ENCODE measurements around the gene KIAA1671. TPM values are rescaled to one million over a fixed set of nuclear protein-coding genes. Genes with fewer than 3 reads are reported as not detected.

The KIAA1671 gene
- total RNA-seq, 1 donor from 2014 or later, result 12.8 TPM

DNA sequence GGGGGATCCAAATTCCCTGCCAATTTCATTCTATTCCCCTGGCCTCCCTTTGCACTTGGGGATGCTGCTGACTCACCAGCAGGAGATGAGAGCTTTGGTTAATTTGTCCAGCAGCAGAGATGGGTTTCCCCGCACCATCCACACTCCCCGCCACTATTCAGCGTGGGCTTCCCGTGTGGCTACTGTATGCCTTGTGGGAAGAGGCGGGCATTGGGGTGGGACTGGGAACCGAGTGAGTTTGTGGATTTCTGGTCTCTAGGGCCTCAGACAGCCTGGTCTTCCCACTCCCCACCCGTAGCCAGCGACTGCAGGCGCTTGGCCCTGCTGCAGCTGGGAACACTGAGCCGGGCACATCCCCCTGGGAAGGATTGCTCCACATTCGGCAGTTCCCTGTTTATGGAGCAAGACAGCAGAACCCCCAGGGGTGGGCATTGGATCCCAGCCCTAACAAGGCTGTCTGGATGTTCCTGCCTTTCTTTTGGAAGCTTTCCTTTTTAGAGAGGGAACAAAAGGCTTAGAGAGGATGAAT is 23.4 kb downstream of the KIAA1671 start:
- intact Hi-C loops (cut with DNase I), result no loop called here
- DNase-seq (ENCODE audit: missing footprints), result peak; percentile 85
- ATAC-seq, result peak; percentile 81

- no peak for DNase-seq (ENCODE audit: missing footprints)
- intact Hi-C loops (cut with DNase I), result no loop called here
- no peak for ATAC-seq
Measured at GRCh38 chr22:24976442-24977218, 24.1 kb downstream of the KIAA1671 start.

- DNase-seq (ENCODE audit: missing footprints) (peak; percentile 82), ATAC-seq (peak; percentile 84)
- intact Hi-C loops (cut with DNase I), result no loop called here
Measured at GRCh38 chr22:24977370-24978221, 25.1 kb downstream of the KIAA1671 start.

DNA sequence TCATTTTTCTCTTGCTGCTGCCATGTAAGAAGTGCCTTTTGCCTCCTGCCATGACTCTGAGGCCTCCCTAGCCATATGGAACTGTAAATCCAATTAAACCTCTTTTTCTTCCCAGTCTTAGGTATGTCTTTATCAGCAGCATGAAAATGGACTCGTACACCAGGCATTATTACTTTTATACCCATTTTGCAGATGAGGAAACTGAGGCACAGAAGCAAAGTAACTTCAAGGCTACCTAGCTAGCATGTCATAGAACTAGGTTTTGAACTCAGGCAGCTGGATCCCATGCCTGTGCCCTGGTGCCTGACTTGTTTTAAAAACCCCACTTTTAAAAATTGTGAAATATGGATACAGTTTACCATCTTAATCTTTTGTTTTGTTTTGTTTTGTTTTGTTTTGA is 25.8 kb downstream of the KIAA1671 start:
- no peak for DNase-seq (ENCODE audit: missing footprints)
- no peak for ATAC-seq
- intact Hi-C loops (cut with DNase I), result no loop called here

DNA sequence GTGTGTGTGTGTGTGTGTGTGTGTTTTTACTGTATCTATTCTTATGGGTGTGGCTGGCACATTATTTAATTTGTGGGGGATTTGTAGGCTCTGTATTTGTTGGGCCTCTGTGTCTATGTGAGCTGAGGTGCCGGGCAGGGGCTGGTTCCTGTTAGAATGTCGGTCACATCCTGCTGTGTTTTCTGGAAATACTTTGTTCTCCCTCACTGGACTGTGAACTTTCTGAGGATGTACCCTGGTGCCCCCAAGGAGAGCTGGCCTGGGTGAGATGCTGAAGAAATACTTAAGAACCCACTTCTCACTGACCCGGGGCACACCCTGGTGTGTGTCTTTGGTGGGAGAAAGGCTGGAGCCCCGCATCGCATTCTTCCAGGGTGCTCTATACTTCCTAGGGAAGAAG is 28.6 kb downstream of the KIAA1671 start:
- DNase-seq (ENCODE audit: missing footprints) (no peak), ATAC-seq (no peak)
- intact Hi-C loops (cut with DNase I), result no loop called here

- intact Hi-C loops (cut with DNase I), result no loop called here
- ATAC-seq, result no peak
- DNase-seq (ENCODE audit: missing footprints), result no peak
Measured at GRCh38 chr22:24981656-24982055, 29.1 kb downstream of the KIAA1671 start.

DNA sequence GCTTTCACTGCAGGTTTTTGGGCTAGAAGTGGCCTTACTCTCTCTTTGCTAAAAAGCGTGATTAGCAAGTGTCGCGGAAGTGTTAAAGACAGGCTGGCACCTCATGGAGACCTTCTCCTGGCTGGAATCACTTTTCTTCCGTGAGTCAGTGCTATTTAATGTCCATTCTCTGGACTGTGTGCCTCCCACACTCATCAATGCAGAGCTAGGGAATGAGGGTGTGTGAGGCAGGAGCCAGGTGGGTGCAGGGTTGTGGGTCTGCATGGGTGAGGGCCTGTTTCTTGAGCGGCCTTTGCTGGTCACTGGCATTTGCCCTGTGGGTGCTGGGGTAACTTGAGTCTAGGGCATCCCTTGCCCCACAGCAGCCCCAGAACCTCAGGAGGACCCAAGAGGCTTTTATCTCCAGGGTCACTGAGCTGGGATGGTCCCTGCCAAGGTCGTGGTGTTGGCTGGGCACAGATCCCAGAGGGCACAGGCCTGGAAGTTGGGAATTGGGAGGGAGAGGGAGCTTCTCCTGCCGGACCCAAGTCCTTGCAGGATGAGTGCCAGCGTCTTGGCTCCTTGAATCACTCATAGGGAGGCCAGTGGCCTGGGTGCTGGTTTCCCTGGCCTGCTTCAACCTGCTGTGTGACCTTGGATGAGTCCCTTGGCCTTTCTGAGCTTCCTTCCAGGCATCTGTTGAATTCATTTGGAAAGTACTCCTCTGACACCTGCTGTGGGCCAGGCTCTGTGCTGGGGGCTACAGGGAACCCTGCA is 30.0 kb downstream of the KIAA1671 start:
- intact Hi-C loops (cut with DNase I), result no loop called here
- DNase-seq (ENCODE audit: missing footprints) (no peak), ATAC-seq (no peak)

DNA sequence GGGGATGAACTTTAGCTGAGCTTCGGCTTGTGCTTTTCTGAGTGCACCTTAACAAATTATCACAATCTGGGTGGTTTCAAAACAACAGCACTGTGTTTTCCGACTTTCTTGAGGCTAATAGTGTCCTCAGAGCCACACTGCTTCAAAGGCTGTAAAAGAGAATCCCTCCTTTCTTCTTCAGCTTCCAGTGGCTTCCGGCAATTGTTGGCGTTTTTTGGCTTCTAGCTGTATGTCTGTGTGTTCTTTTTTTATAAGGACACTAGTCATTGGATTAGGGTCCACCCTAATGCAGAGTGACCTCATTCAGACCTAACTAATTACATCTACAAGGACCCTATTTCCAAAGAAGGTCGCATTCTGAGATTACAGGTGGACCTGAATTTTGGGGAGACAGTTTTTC is 30.6 kb downstream of the KIAA1671 start:
- ATAC-seq (no peak), DNase-seq (ENCODE audit: missing footprints) (no peak)
- intact Hi-C loops (cut with DNase I), result no loop called here

- ATAC-seq (no peak), DNase-seq (ENCODE audit: missing footprints) (no peak)
- intact Hi-C loops (cut with DNase I), result no loop called here
Measured at GRCh38 chr22:24984122-24984521, 31.6 kb downstream of the KIAA1671 start.

- DNase-seq (ENCODE audit: missing footprints) (no peak), ATAC-seq (peak; percentile 25)
- intact Hi-C loops (cut with DNase I), result loop anchor here (5.0 kb wide), 1 partner anchor 34 kb away; the partner anchor contains the start of gene KIAA1671
Measured at GRCh38 chr22:24985826-24986214, 33.3 kb downstream of the KIAA1671 start.

DNA sequence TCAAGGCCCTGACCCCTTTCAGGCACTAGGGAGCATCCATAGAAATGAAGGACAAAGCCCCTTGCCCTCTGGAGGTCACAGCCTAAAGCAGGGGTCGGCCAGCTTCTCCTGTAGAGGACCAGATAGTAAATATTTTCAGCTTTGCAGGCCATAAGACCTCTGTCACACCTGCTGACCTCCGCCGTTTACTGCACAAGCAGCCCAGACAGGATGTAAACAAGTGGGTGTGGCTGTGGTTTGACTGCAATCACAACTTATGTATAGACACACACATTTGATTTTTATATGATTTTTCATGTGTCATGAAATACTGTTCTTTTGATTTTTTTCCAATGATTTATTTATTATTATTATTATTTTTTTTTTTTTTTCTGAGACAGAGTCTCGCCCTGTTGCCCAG is 34.3 kb downstream of the KIAA1671 start:
- DNase-seq (ENCODE audit: missing footprints), result no peak
- no peak for ATAC-seq
- intact Hi-C loops (cut with DNase I), result loop anchor here (5.0 kb wide), 1 partner anchor 35 kb away; the partner anchor contains the start of gene KIAA1671

DNA sequence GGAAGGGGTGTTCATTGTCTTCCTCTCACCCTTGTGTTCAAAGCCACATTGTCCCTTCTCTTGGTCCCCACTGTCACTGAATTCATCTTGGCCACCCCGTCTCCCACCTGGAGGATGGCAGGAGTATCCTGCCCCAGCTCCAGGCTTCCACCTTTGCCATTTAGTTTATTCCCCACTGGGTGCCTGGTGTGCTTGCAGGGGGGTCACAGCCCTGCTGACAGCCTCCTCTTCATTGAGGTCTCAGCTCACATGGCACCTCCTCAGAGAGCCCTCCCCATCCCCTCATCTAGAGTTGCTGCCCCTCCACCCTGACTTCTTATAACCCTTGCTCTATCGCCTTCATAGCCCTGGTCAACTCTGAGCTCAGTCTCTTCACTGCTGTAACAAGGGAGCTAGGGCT is 36.6 kb downstream of the KIAA1671 start:
- ATAC-seq (no peak), DNase-seq (ENCODE audit: missing footprints) (no peak)
- intact Hi-C loops (cut with DNase I), result loop anchor here (5.0 kb wide), 1 partner anchor 37 kb away; the partner anchor contains the start of gene KIAA1671

DNA sequence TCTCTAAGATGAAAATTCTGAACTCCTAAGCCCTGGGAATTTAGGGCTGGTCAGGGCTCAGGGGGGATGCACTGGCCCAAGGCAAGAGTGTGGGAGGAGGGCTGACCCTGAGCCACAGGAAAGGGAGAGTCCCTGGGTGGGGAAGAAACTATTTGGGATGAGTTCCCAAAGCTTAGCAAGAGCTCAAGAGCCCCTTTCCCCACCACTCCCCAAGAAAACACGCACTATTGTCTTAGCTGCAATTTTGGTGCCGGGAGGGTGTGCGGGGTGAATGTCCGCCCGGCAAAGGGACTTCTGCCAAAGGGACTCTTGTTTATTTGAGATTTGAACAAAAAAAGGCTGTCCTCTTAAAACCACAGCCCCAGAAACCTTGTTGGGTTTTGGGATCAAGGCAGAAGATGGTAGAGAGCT is 37.0 kb downstream of the KIAA1671 start:
- intact Hi-C loops (cut with DNase I), result loop anchor here (5.0 kb wide), 1 partner anchor 37 kb away; the partner anchor contains the start of gene KIAA1671
- DNase-seq (ENCODE audit: missing footprints) (no peak), ATAC-seq (peak; percentile 62)

- DNase-seq (ENCODE audit: missing footprints) (no peak), ATAC-seq (no peak)
- intact Hi-C loops (cut with DNase I), result loop anchor here (5.0 kb wide), 1 partner anchor 37 kb away; no protein-coding TSS in a partner anchor
Measured at GRCh38 chr22:24990344-24990905, 37.9 kb downstream of the KIAA1671 start.

- ATAC-seq (no peak), DNase-seq (ENCODE audit: missing footprints) (no peak)
- intact Hi-C loops (cut with DNase I), result loop anchor here (5.0 kb wide), 1 partner anchor 34 kb away; no protein-coding TSS in a partner anchor
Measured at GRCh38 chr22:24992946-24993345, 40.4 kb downstream of the KIAA1671 start.

DNA sequence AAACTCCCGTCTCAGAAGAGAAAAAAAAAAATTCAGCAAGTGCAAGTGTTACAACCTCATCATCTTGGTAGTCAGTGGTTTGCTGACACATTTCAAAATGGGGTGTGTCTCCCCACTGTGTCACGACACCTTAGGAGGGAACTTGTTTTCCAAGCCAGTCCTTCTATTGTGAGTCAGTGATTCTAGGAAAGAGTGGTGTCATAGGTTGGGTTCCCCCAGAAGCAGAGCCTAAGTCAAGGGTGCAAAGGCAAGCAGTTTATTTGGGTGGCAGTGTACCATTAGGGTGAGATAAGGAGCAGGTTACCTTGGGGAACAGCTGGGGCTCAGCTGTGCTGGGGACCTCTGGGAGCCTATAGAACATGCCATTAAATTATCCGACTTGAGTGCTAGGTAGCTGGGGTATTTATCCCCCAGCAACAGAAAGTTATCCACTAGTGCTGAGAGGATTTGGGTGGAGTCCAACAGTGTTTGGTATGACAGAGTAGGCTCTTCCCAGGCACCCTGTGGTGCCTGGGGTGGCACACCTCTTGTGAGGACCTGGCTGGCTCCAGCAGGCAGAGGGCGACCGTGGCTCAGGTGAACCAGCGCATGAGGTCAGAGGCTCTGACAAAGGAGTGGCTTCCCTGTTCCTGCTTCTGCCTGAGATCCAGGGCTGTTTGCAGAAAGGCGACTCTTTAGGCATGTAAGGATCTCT is 41.7 kb downstream of the KIAA1671 start:
- intact Hi-C loops (cut with DNase I), result loop anchor here (5.0 kb wide), 1 partner anchor 33 kb away; no protein-coding TSS in a partner anchor
- ATAC-seq (no peak), DNase-seq (ENCODE audit: missing footprints) (no peak)

GRCh38 chr22:24995649-24996180 is 43.2 kb downstream of the KIAA1671 start:
- intact Hi-C loops (cut with DNase I), result no loop called here
- ATAC-seq, result no peak
- DNase-seq (ENCODE audit: missing footprints), result no peak

All from Right ventricle myocardium inferior (tissue), 1 donor.